ENCODE results near the gene INF2.
"Not testable (repeated sequence)": the region's sequence is repeated elsewhere in the genome, so short reads cannot be mapped to it uniquely, and the experiment has no call there.

The INF2 gene

GRCh38 chr14:104657563-104658324 lies 31.7 kb upstream of the INF2 start:
- peak; percentile 91 to 94 for DNase-seq

GRCh38 chr14:104658325-104658712 lies 31.1 kb upstream of the INF2 start:
- DNase-seq = no peak

DNA sequence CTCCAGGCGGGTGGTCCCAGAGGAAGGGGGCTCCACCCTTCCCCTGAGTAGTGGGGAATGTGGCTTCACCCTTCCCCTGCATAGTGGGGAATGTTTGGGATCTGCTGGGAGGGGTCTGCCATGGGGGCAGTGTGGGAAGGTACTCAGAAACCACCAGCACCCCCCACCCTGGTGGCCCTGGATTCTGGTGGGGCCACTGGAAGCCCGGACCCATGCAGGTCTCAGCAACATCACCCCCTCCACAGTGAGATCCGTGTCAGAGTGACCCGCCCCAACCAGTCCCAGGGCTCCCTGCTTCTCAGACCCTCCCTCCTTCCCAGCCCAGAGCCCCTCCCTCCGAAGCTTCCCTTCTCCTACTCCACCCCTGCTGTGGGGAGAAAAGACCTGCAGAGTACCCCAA lies 30.3 kb upstream of the INF2 start:
- DNase-seq = no peak

DNA sequence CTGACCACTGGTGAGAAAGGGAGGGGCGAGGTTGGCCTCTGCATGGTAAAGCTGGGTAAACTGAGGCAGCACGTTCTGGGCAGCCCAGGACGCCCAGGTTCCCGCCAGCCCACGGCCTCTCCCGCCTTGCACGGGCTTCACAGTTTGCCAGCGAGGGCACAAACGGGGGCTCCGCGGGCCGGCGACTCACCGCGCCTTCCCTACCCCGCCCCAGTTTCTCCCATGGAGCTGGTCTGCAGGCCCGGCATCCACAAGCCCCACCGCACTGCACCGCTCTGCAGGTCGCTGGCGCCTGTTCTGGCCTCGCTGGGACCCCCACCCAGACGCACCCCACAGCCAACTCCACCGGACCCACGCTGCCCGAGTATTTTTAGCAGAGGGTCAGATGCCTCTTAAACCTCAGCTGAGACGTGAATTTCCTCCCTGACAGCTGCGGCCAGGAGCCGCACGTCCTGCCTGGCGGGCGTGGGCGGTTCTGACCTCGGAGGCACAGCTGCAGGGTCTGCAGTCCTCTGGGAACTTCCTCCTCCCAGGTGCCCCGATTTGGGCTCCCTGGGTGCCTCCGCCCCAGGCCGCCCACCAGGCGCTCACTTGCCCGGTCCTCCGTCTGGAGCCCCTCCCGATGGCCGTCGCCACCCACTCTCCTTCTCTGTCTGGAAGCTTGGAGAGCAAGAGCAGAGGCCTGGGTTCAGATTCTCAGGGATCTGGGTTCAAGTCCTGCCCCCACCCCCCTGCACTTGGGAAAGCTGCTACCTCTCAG lies 29.5 kb upstream of the INF2 start:
- peak; percentile 17 to 37 for DNase-seq

- DNase-seq = no peak
Observed at GRCh38 chr14:104660597-104660996, 28.8 kb upstream of the INF2 start.

GRCh38 chr14:104661086-104661485 lies 28.3 kb upstream of the INF2 start:
- no peak for DNase-seq

- DNase-seq = not testable (repeated sequence)
Observed at GRCh38 chr14:104661528-104662157, 27.8 kb upstream of the INF2 start.

- not testable (repeated sequence) for DNase-seq
Observed at GRCh38 chr14:104662472-104662871, 26.9 kb upstream of the INF2 start.

DNA sequence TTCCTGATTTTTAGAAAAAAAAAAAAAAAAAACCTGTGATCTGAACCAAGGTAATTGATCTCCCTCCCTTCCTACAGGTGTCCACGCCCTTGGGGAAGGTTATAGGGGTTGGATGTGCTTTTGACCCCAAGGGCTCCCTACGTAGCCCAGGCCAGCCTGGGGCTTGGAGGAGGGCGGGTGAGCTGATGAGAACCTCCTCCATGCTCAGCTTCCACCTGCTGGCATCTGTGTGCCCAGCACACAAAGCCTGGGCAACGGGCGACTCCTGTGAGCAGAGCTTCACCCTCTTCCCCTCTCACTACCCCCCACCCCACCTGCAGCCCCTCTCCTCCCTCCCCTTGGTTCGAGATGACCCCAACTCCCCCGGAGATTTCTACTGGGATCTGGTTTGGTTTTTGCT lies 25.3 kb upstream of the INF2 start:
- DNase-seq = no peak

GRCh38 chr14:104664588-104664987 lies 24.8 kb upstream of the INF2 start:
- no peak for DNase-seq

GRCh38 chr14:104665114-104665656 lies 24.2 kb upstream of the INF2 start:
- no peak for DNase-seq

DNA sequence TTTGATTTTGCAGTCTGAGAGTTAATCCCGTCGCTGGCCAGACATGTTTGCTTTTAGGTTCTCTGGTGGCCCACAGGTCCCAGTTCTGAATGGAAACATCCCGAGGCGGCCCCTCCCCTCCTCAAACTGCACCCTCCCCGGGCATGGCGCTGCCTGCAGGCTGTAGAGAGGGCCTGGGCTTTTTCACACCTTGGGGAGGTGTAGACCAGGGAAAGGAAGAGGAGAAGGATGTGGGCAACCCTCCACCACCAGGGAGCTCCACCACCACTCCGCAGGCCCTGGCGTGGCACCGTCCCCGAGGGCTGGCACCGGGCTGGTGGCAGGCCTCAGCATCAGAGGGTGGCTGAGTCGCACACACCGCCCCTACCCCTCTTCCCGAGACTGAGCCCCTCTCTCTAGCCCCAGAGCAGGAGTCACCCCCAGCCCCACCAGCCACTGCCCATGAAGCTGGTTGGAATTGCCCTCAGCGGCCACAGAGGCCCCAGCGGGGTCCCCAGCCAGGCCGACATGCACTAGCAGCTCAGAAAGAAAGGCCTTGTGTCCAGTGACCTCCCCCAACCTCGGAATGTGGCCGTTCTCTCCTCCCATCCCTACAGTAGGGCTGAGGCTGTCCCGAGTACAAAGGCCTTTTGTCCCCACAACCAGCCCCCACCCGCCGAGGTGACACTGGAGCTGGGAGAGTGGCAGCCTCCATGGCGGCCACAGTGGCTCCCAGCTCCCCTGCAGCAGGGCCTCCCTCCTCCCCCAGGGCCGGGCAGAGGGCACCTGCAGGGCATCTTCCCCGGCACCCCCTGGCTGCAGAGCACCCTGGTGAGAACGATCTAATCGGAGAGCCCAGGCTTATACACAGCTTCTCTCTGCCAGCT lies 23.5 kb upstream of the INF2 start:
- DNase-seq = no peak

DNA sequence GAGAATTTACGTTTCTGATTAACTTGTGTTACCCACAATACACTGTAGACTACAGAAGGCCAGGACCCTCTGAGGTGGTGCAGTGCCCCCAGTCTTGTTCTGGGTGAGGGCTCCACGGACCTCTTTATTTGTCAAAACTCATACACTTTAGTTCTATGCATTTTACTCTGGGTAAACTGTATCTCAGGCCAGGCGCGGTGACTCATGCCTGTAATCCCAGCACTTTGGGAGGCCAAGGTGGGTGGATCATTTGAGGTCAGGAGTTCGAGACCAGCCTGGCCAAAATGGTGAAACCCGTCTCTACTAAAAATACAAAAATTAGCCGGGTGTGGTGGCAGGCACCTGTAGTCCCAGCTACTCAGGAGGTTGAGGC lies 22.9 kb upstream of the INF2 start:
- DNase-seq = not testable (repeated sequence)

DNA sequence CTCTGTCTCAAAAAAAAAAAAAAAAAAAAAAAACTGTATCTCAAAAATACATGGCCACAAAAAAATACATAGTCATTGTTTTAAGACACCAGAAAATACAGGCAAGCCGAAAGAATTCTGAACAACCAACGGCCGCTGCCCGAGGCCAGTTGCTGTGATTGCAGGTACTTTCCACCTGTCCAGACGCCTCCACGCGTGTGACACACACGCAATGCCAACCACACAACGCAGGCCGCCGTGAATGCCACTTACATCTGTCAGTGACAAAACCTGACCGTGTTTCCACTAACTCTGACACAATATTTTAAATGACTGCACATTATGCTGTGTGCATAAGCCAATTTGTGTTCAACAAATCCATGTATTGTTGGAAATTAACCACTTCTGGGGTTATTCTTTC lies 22.4 kb upstream of the INF2 start:
- no peak for DNase-seq

GRCh38 chr14:104669697-104670096 lies 19.7 kb upstream of the INF2 start:
- no peak for DNase-seq

DNA sequence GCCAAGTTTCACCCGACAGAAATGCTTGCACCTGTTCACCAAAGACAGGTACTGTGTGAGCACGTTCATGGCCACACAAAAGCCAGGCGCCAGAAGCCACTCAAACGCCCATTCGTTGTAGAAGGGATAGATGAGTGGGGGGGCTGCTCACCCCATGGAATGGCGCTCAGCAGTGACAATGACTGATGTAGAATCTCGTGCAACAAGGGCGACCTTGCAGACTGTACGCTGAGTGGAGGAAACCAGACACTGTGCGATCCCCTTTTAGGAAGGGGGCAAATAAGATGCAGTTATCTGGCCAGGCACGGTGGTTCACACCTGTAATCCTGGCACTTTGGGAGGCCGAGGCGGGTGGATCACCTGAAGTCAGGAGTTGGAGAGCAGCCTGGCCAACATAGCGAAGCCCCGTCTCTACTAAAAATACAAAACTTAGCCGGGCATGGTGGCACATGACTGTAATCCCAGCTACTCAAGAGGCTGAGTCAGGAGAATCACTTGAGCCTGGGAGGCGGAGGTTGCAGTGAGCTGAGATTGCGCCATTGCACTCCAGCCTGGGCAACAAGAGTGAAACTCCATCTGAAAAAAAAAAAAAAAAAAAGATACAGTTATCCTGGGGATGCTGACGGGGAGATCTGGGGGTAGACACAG lies 18.0 kb upstream of the INF2 start:
- not testable (repeated sequence) for DNase-seq

DNA sequence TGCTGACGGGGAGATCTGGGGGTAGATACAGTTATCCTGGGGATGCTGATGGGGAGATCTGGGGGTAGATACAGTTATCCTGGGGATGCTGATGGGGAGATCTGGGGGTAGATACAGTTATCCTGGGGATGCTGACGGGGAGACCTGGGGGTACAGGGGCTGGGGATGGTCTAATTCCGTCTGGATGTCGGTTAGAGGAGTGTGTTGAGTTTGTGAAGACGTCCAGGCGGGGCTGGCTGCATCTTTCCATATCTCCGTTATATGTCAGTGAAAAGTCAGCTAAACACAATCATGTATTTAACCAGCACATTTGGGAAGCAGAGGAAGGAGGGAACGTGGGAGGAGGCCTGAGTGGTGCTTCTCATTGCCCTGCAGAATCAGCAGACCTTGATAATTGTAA lies 17.3 kb upstream of the INF2 start:
- not testable (repeated sequence) for DNase-seq

- DNase-seq = no peak
Observed at GRCh38 chr14:104673481-104673880, 15.9 kb upstream of the INF2 start.

GRCh38 chr14:104675447-104675846 lies 14.0 kb upstream of the INF2 start:
- no peak for DNase-seq

DNA sequence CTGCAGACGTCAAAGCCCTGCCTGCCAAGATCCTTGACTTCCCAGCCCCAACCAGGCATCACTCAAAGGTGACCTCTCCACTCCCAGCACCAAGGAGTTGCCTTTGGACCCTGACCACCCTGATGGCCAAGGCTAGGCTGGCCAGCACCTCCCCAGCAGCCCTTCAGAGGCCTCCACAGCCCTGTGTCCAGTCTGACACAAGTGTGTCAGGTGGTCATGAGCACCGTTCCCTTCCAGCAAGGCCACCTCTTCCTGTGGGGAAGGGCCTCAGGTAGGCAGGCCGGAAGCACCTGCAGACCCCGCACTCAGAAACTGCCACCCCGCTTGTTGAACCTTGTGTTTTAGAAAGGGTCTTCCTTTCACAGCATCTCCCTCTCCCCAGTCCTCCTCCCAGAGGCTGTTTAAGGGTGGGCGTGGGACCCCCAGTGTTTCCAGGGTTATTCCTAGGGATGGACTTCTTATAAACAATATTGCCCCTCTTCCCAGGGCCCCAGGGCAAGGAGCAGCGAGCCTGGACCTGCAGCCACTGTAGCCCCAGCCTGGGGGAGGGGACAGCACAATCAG lies 13.2 kb upstream of the INF2 start:
- DNase-seq = no peak

GRCh38 chr14:104676694-104677511 lies 12.5 kb upstream of the INF2 start:
- DNase-seq = no peak
